ENCODE data around the gene EIF4G3. TPM values are rescaled to one million over a fixed set of nuclear protein-coding genes. Genes with fewer than 3 reads are reported as not detected.

EIF4G3 gene
- total and polyA plus RNA-seq, 2 of the 8 experiments (the other 6 are each of a cell fraction or from before 2014, with no cell fraction given), result 47.5 to 66.6 TPM

GRCh38 chr1:21129407-21129806, 47.3 kb downstream of the EIF4G3 start:
- Histone ChIP-seq H4K8ac (ENCODE audit: extremely low read depth, insufficient read depth, low read length) (no peak overlapping the region), H3K79me2 (ENCODE audit: control insufficient read depth in 1 of 2, insufficient read depth in 2 of 2, low read length in 2 of 2) (peaks cover 0 to 54% of the 10 kb centered on the region in 2 experiments; a peak in 2 of 4 replicates), H3K27ac (ENCODE audit: low read depth, low read length) (no peak overlapping the region), H3K18ac (ENCODE audit: extremely low read depth, low read length) (no peak overlapping the region), H4K5ac (ENCODE audit: insufficient read length, low read depth, low read length) (no peak overlapping the region), H3K4me3 (ENCODE audit: extremely low read depth in 1 of 4, insufficient read depth in 2 of 4, low read depth in 3 of 4, low read length in 4 of 4) (no peak overlapping the region), H3K4ac (replicated peaks; ENCODE audit: insufficient read length, low read depth, low read length) (no peak overlapping the region), H2AFZ (ENCODE audit: low read length) (no peak overlapping the region), H3K36me3 (ENCODE audit: control insufficient read depth in 2 of 4, insufficient read depth in 4 of 4, low read length in 3 of 4) (peaks cover 0 to 2% (median 0%) of the 10 kb centered on the region in 4 experiments; a peak in 1 of 8 replicates), H2BK5ac (ENCODE audit: low read depth, low read length) (no peak overlapping the region), H3K23me2 (ENCODE audit: low read depth, low read length) (no peaks in the 10 kb centered on the region), H3K4me2 (ENCODE audit: insufficient read depth in 1 of 2, low read depth in 2 of 2, low read length in 2 of 2) (no peak overlapping the region), H2BK120ac (replicated peaks; ENCODE audit: low read depth, low read length) (no peak overlapping the region), H3K9ac (replicated peaks in 1 of 4; ENCODE audit: extremely low read depth in 1 of 4, low read depth in 3 of 4, low read length in 3 of 4) (no peak overlapping the region), H2BK20ac (ENCODE audit: low read length) (no peak overlapping the region), H4K91ac (replicated peaks; ENCODE audit: insufficient read length, low read length) (no peak overlapping the region), H2BK15ac (ENCODE audit: low read length) (no peak overlapping the region), H3K9me3 (ENCODE audit: insufficient read depth in 2 of 2, low read depth in 1 of 2, low read length in 1 of 2) (no peaks in the 10 kb centered on the region), H3K14ac (ENCODE audit: insufficient read length) (no peak overlapping the region), H2AK5ac (ENCODE audit: low read depth, low read length) (no peak overlapping the region), H4K20me1 (replicated peaks in 1 of 2; ENCODE audit: control insufficient read depth in 1 of 2, insufficient read depth in 2 of 2, low read length in 2 of 2) (peaks cover 3 to 6% of the 10 kb centered on the region in 2 experiments), H3K4me1 (replicated peaks in 1 of 4; ENCODE audit: control insufficient read depth in 3 of 4, insufficient read depth in 4 of 4, low read length in 3 of 4) (peaks cover 0 to 2% (median 1%) of the 10 kb centered on the region in 4 experiments; a peak in 2 of 7 replicates), H3K23ac (ENCODE audit: insufficient read length) (no peak overlapping the region), H3K27me3 (replicated peaks in 1 of 4; ENCODE audit: control insufficient read depth in 3 of 4, extremely low read depth in 1 of 4, insufficient read depth in 3 of 4, low read length in 3 of 4) (no peaks in the 10 kb centered on the region), H2BK12ac (ENCODE audit: low read depth, low read length) (no peak overlapping the region), H3K56ac (replicated peaks; ENCODE audit: insufficient read length, low read depth, low read length) (no peak overlapping the region), H3K79me1 (ENCODE audit: low read depth, low read length) (peaks cover 9% of the 10 kb centered on the region)
- WGBS, 2 experiments (ENCODE audit: extremely low coverage in 1 of 2, insufficient coverage in 1 of 2, insufficient read length in 1 of 2, insufficient replicate concordance in 2 of 2, low coverage in 1 of 2, low lambda C conversion rate in 2 of 2, missing lambda C conversion rate in 1 of 2), result 43% methylated on average over 2 of the region's 2 CpGs; no CpG with 5 or more reads in 1 of the 2 experiments
- no peak for FAIRE-seq
- no peak for DNase-seq (ENCODE audit: low read depth in 1 of 2, low spot score in 2 of 2)
- ChIA-PET POLR2A (ENCODE audit: partially characterized antibody) (no interaction called here), CTCF (ENCODE audit: partially characterized antibody) (no interaction called here)
- no peak for TF ChIP-seq TEAD4 (IDR thresholded peaks at IDR 0.05; ENCODE audit: low read depth, low read length)
- no peak for TF ChIP-seq SP4 (IDR thresholded peaks at IDR 0.05; ENCODE audit: low read length)
- no peak for TF ChIP-seq EZH2 (IDR thresholded peaks at IDR 0.05; ENCODE audit: low read depth, low read length, severe bottlenecking)
- TF ChIP-seq EGR1 (IDR thresholded peaks at IDR 0.05; ENCODE audit: borderline replicate concordance, low read depth, low read length), result no peak
- TF ChIP-seq TAF7 (optimal IDR thresholded peaks at IDR 0.05; ENCODE audit: borderline replicate concordance, low read depth, low read length), result no peak
- no peak for TF ChIP-seq ATF3 (IDR thresholded peaks at IDR 0.05; ENCODE audit: insufficient read depth, low read depth, low read length)
- no peak for TF ChIP-seq SP1 (IDR thresholded peaks at IDR 0.05; ENCODE audit: low read depth, low read length)
- TF ChIP-seq SIN3A (conservative IDR thresholded peaks at IDR 0.05 in 1 of 2, IDR thresholded peaks at IDR 0.05 in 1 of 2; ENCODE audit: low read depth in 1 of 2, low read length in 2 of 2), result no peak
- TF ChIP-seq ASH2L (IDR thresholded peaks at IDR 0.05; ENCODE audit: low read length), result no peak
- TF ChIP-seq FOSL1 (IDR thresholded peaks at IDR 0.05; ENCODE audit: insufficient read depth, low read depth, low read length), result no peak
- no peak for TF ChIP-seq MAX (IDR thresholded peaks at IDR 0.05)
- TF ChIP-seq KDM5A (IDR thresholded peaks at IDR 0.05; ENCODE audit: low read length), result no peak
- TF ChIP-seq SP2 (IDR thresholded peaks at IDR 0.05; ENCODE audit: low read length), result no peak
- TF ChIP-seq RAD21 (IDR thresholded peaks at IDR 0.05 in 1 of 2, conservative IDR thresholded peaks at IDR 0.05 in 1 of 2; ENCODE audit: low read depth in 2 of 2, low read length in 2 of 2), result no peak
